WTC11 (cell line): Measurements from ENCODE around the gene MAP1A.

Source experiments
- ATF3 ChIP-seq: sonication (generic); formaldehyde crosslinking; conservative IDR thresholded peaks from 2 replicates; pipeline ENCODE4 v1.8.1; 2022; ENCODE audit warnings: mild to moderate bottlenecking, missing genetic modification reagents
- E2F5 ChIP-seq: sonication (generic); formaldehyde crosslinking; IDR thresholded peaks from 2 replicates; pipeline ENCODE4 v1.8.1; 2022; ENCODE audit warnings: mild to moderate bottlenecking, moderate library complexity, missing genetic modification reagents
- JUN ChIP-seq: sonication (generic); formaldehyde crosslinking; IDR thresholded peaks from 2 replicates; pipeline ENCODE4 v1.8.0; 2023; ENCODE audit warnings: mild to moderate bottlenecking, missing genetic modification reagents
- OVOL2 ChIP-seq: fragments of 250-450 bp; sonication (Bioruptor Pico); IDR thresholded peaks from 2 replicates; pipeline ENCODE4 v1.9.0; 2021; ENCODE audit warnings: mild to moderate bottlenecking, borderline replicate concordance
- SMAD4 ChIP-seq: sonication (generic); formaldehyde crosslinking; IDR thresholded peaks from 2 replicates; pipeline ENCODE4 v1.8.0; 2022; ENCODE audit warnings: mild to moderate bottlenecking, missing genetic modification reagents
- TF ChIP-seq, protein P1 (sequence below): fragments of 200-600 bp; IDR thresholded peaks from 2 replicates; pipeline ENCODE4 v1.8.0; 2022; ENCODE audit warnings: antibody characterized with exemption

- TF ChIP-seq JUN (CRISPR knock-in tag) (no peak), ATF3 (CRISPR knock-in tag) (no peak), OVOL2 (no peak), E2F5 (CRISPR knock-in tag) (no peak), SMAD4 (CRISPR knock-in tag) (no peak)
- TF ChIP-seq, protein P1, sequence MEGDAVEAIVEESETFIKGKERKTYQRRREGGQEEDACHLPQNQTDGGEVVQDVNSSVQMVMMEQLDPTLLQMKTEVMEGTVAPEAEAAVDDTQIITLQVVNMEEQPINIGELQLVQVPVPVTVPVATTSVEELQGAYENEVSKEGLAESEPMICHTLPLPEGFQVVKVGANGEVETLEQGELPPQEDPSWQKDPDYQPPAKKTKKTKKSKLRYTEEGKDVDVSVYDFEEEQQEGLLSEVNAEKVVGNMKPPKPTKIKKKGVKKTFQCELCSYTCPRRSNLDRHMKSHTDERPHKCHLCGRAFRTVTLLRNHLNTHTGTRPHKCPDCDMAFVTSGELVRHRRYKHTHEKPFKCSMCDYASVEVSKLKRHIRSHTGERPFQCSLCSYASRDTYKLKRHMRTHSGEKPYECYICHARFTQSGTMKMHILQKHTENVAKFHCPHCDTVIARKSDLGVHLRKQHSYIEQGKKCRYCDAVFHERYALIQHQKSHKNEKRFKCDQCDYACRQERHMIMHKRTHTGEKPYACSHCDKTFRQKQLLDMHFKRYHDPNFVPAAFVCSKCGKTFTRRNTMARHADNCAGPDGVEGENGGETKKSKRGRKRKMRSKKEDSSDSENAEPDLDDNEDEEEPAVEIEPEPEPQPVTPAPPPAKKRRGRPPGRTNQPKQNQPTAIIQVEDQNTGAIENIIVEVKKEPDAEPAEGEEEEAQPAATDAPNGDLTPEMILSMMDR = no peak
Measured at GRCh38 chr15:43508421-43508820, 9.0 kb upstream of the MAP1A start.
